Activated CD8-positive, alpha-beta memory T cell treated with anti-CD3 and anti-CD28 coated beads for 36 hours (primary cell): Measurements from ENCODE around the gene TADA3. TPM values are rescaled to one million over a fixed set of nuclear protein-coding genes. Genes with fewer than 3 reads are reported as not detected.

ENCODE experiments used
- CTCF ChIA-PET: fragments of 350-600 bp; sonication (Branson Sonifier 250); formaldehyde crosslinking; loops from one replicate; lab custom pipeline; 2021; ENCODE audit warnings: antibody characterized with exemption; lab: Charles Lee
- POLR2A ChIA-PET: fragments of 350-600 bp; sonication (Branson Sonifier 250); formaldehyde crosslinking; loops from one replicate; lab custom pipeline; 2021; ENCODE audit warnings: antibody characterized with exemption; lab: Charles Lee
- total RNA-seq, 2 experiments: library from RNA; stranded (reverse); gene quantifications; one replicate each; pipeline ENCODE4 v1.2.3, GENCODE V29; 2021

TADA3 gene
- total RNA-seq: 10 to 100 TPM; 57.4 to 58.9 TPM

- CTCF ChIA-PET: interaction anchor here (0.7 to 2.0 kb wide), 5 partner anchors 10 to 65 kb away, joined by 3 to 11 read pairs (median 5); no protein-coding TSS in a partner anchor
- POLR2A ChIA-PET: interaction anchor here (0.7 to 2.0 kb wide), 12 partner anchors 11 to 396 kb away, joined by 3 to 19 read pairs (median 4); partner anchors contain the start of genes BRPF1, EMC3, JAGN1 and OGG1
Measured at GRCh38 chr3:9792405-9793160, at the start of gene TADA3, which contains the start of gene ARPC4. Gene TADA3, minus strand, starts transcription at chr3:9792473. Its CDS starts 1,007 bp downstream, at chr3:9791466. Gene ARPC4, plus strand, starts transcription at chr3:9793082. Its CDS starts 40 bp downstream, at chr3:9793122.

- ChIA-PET CTCF (interaction anchor here (1.0 kb wide), 1 partner anchor 31 kb away, joined by 3 read pairs; the partner anchor contains the start of gene TTLL3), POLR2A (no interaction called here)
Measured at GRCh38 chr3:9841015-9841414, 48.7 kb upstream of the TADA3 start.

- CTCF ChIA-PET: interaction anchor here (1.1 kb wide), 1 partner anchor 12 kb away, joined by 3 read pairs; no protein-coding TSS in a partner anchor
- POLR2A ChIA-PET: no interaction called here
Measured at GRCh38 chr3:9838856-9839255, 46.6 kb upstream of the TADA3 start.

GRCh38 chr3:9837701-9838582, 45.7 kb upstream of the TADA3 start:
- ChIA-PET CTCF (no interaction called here), POLR2A (interaction anchor here (0.6 kb wide), 1 partner anchor 412 kb away, joined by 3 read pairs; no protein-coding TSS in a partner anchor)

GRCh38 chr3:9834520-9835380, 42.5 kb upstream of the TADA3 start:
- CTCF ChIA-PET: interaction anchor here (1.0 kb wide), 1 partner anchor 31 kb away, joined by 3 read pairs; no protein-coding TSS in a partner anchor
- POLR2A ChIA-PET: no interaction called here

- ChIA-PET CTCF (interaction anchor here (1.1 kb wide), 1 partner anchor 74 kb away, joined by 3 read pairs; no protein-coding TSS in a partner anchor), POLR2A (no interaction called here)
Measured at GRCh38 chr3:9833078-9833477, 40.8 kb upstream of the TADA3 start.

- POLR2A ChIA-PET: interaction anchor here (0.6 to 1.2 kb wide), 2 partner anchors 9 to 71 kb away, joined by 3 to 6 read pairs; partner anchors contain the start of gene IL17RE
Measured at GRCh38 chr3:9831253-9831652, 39.0 kb upstream of the TADA3 start.

GRCh38 chr3:9828801-9829755, 36.8 kb upstream of the TADA3 start:
- ChIA-PET POLR2A (no interaction called here), CTCF (interaction anchor here (0.9 to 1.5 kb wide), 2 partner anchors 20 to 34 kb away, joined by 3 to 4 read pairs; no protein-coding TSS in a partner anchor)

More at GRCh38 chr3:9831253-9831652, 39.0 kb upstream of the TADA3 start:
- CTCF ChIA-PET: no interaction called here

GRCh38 chr3:9826815-9827573, 34.7 kb upstream of the TADA3 start:
- ChIA-PET POLR2A (no interaction called here), CTCF (interaction anchor here (0.7 to 1.3 kb wide), 5 partner anchors 12 to 106 kb away, joined by 3 to 5 read pairs (median 3); no protein-coding TSS in a partner anchor)

GRCh38 chr3:9825451-9826040, 33.3 kb upstream of the TADA3 start:
- CTCF ChIA-PET: interaction anchor here (0.6 to 0.9 kb wide), 2 partner anchors 54 to 108 kb away, joined by 3 to 5 read pairs; no protein-coding TSS in a partner anchor

GRCh38 chr3:9820946-9821345, 28.7 kb upstream of the TADA3 start:
- CTCF ChIA-PET: no interaction called here
- POLR2A ChIA-PET: no interaction called here

More at GRCh38 chr3:9825451-9826040, 33.3 kb upstream of the TADA3 start:
- POLR2A ChIA-PET: no interaction called here

- ChIA-PET POLR2A (interaction anchor here (0.6 kb wide), 1 partner anchor 294 kb away, joined by 3 read pairs; no protein-coding TSS in a partner anchor), CTCF (no interaction called here)
Measured at GRCh38 chr3:9820543-9820942, 28.3 kb upstream of the TADA3 start.

GRCh38 chr3:9818666-9819335, 26.5 kb upstream of the TADA3 start:
- ChIA-PET POLR2A (no interaction called here), CTCF (no interaction called here)

GRCh38 chr3:9817436-9817835, 25.2 kb upstream of the TADA3 start:
- ChIA-PET CTCF (no interaction called here), POLR2A (no interaction called here)

GRCh38 chr3:9815986-9816385, 23.7 kb upstream of the TADA3 start:
- POLR2A ChIA-PET: no interaction called here
- CTCF ChIA-PET: no interaction called here
